ENCODE measurements around the gene RRAS2.
"Not testable (repeated sequence)": the region's sequence is repeated elsewhere in the genome, so short reads cannot be mapped to it uniquely, and the experiment has no call there.

Gene RRAS2

DNA sequence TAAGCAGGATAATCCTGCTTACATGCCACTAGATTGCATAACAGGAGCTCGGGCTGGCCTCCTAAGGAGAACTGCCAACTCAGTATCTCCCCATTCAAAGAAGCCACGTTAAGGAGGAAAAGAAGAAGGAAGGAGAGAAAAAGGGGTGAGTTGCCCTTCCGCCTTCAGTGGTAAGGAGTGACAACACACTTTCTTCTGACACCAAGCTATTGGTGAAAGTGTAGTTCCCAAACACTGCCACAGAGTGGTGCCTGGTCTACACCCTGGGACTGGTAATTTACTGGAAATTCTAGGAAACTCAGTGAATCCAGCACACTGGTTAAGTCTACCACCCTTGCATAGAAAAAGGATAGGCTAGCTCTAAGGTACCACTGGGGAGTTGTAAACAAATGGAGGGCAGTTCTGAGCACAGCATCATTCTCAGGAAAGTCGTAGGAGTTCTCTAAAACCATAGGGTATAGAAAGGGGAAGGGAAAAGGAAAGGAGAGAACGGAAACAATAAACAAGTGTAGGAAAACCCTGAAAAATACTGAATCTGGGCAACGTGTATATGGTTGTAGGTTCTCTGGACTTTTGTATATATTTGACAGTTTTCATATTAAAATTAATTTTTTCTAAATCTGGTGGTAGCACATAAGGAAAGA, 58.2 kb downstream of the RRAS2 start:
- DNase-seq, result peak; percentile 34

- DNase-seq, result no peak
Observed at GRCh38 chr11:14299921-14300320, 59.1 kb downstream of the RRAS2 start.

- DNase-seq, result no peak
Observed at GRCh38 chr11:14290422-14290821, 68.6 kb downstream of the RRAS2 start.

- DNase-seq, result no peak
Observed at GRCh38 chr11:14288189-14288935, 70.6 kb downstream of the RRAS2 start.

DNA sequence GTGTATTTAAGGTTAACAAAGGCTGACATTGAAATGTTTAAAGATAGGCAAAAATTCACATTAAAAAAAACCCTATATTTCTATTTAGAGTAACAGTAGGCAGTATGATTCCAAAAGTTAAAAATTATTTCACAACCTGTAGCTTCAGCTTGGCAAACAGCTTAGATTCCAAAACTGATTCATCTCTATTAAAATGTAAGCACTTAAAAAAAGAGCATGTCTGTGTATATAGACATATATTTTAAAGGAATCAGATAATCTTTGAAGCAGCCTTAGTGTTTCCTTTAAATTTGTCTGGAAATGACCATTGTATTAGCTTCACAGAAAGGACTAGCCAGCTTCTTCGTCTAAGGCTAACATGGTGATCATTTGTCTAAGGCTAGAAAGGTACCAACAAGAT, 80.1 kb downstream of the RRAS2 start:
- DNase-seq, result not testable (repeated sequence)

DNA sequence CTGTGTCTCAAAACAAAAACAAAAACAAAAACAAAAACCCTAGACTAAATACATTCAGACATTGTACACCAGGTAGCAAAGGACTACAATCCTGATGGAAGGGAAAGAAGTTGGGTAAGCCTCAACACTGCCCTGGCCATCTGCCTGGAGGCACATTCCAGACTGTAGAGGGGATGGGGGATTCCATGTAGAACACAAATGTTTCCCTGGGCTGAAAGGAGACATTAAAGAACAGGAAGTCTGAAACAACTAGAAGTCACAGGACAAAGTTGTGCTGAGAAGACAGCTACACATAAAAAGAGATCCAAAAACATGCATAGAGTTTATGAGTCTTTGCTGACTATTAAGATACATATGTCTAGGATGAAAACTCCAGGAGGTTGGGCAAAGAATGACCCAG, 83.9 kb downstream of the RRAS2 start:
- DNase-seq, result no peak

GRCh38 chr11:14273895-14274294, 85.1 kb downstream of the RRAS2 start:
- no peak for DNase-seq

DNA sequence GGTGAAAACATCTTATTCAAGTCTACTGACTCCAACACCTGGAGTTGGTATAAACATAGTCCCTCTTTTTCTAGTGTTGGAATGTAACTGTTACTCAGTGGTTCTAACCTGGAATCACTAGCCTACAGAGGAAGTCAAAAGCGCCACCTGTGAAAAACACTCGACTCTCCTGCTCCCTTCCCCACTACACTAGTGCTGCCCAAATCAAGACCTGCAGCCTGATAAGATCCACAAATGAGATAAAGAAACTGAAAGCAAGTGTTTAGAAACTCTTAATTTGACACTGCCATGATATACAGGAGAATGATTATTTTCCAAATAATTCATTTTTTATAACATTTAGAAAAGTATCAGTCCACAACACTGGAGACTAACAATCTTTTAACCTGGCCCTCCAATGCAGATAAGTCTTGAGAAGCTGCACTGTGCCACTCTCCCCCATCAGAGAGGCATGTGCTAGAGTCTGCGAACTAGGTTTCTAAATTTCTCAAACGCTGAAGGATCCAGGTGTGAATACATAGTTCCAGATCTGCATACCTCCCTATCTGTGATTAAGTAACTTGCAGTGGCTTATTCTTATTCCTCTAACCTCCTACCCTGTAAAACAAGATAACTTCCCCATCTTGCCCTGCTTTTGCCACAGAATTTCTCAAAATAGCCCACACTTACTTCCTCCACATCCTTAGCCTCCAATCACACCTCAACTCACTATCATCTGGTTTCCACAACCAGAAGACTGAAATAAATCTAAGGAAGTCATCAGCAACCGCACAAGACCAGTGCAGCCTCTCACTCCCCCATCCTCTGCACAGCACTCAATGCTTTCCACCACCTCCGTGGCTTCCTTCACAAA, 88.1 kb downstream of the RRAS2 start:
- DNase-seq, result no peak

- no peak for DNase-seq
Observed at GRCh38 chr11:14269692-14270573, 89.0 kb downstream of the RRAS2 start.

- DNase-seq, result no peak
Observed at GRCh38 chr11:14267861-14268635, 90.9 kb downstream of the RRAS2 start.

DNA sequence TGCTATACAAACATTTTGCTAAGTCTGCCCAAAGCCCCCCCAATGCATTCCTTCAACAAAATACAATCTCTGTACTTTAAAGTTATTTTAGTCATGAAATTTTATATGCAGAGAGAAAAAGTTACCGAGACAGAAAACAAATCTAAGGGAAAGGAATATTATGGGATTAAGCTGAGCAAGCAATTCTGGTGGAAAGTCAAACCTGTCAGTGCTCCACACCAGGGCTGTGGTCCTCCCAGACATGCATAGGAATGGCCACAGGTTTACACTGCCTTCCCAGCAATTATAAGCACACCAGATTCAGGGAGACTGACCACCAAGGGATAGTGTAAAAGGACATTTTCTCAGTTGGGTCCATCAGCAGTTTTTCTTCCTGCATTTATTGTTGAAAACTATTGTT, 92.4 kb downstream of the RRAS2 start:
- no peak for DNase-seq

DNA sequence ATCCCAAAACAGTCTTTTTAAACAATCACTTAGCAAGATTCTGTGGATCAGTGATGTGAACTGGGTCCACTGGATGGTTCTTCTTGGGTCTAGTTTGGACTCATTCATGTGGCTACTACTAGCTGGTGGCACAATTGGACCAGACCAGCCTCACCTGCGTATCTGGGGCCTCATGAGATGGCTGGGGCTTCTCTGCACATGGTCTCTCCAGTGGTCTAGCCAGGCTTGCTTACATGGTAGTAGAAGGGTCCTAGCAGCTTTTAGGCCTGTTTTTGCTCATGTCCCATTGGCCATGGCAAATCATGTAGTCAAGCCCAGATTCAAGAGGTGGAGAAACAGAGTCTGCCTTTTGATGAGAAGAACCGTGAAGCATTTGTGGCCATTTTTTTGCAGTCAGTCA, 94.0 kb downstream of the RRAS2 start:
- DNase-seq, result no peak

DNA sequence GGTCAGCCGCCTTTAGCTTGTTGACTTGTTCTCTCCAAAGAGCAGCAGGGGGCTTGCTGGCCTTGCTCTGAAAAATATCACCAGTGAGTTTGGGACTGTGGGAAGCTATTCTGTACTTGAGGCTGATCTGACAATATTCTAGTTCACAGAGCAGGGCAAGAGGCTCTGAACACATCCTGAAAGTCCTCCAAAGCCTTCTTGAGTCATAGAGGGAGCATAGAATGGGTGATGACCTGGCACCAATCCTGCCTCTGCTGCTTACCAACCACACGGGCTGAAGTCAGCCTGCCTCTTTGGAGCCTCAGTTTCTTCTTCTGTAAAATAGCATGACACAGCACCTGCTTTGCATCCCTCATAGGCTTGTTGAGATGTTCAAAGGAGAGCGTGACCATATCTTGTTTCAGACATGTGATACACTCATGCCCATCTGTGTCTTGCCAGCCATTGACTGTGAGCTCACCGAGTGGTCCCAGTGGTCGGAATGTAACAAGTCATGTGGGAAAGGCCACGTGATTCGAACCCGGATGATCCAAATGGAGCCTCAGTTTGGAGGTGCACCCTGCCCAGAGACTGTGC, 96.6 kb downstream of the RRAS2 start:
- no peak for DNase-seq

DNA sequence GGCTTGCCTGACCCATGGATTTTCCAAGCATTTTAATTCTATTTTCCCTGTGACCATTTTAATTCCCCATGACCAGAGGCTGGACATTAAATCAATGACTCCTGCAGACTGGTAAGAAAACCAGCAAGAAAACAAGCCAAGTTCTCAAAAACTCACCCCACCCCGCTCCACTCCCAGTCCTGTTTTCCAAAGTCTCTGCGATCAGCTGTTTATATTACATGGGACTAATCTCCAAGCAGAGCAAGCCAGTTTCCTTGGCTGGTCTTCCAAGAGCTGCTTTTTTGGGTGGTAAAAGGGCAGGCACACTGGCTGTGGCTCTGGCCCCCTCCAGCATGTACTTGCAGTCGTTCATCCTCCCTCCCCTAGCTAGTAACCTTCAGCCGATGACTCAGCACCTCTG, 97.9 kb downstream of the RRAS2 start:
- DNase-seq, result no peak

- no peak for DNase-seq
Observed at GRCh38 chr11:14259878-14260277, 99.1 kb downstream of the RRAS2 start.

DNA sequence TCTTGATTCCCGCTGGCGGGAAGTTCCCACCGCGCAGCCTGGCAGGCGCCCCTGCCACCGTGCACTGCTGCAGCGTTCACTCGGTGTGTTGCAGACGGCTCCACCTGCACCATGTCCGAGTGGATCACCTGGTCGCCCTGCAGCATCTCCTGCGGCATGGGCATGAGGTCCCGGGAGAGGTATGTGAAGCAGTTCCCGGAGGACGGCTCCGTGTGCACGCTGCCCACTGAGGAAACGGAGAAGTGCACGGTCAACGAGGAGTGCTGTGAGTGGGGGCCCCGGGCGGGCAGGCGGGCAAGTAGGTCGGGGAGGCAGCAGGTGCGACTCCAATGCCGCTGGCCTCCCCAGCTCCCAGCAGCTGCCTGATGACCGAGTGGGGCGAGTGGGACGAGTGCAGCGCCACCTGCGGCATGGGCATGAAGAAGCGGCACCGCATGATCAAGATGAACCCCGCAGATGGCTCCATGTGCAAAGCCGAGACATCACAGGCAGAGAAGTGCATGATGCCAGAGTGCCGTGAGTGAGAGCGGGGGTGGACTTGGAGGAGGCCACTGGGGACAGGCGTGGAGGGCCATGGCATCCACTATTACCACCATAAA, 99.7 kb downstream of the RRAS2 start:
- no peak for DNase-seq

- no peak for DNase-seq
Observed at GRCh38 chr11:14258221-14258935, 100.6 kb downstream of the RRAS2 start.

DNA sequence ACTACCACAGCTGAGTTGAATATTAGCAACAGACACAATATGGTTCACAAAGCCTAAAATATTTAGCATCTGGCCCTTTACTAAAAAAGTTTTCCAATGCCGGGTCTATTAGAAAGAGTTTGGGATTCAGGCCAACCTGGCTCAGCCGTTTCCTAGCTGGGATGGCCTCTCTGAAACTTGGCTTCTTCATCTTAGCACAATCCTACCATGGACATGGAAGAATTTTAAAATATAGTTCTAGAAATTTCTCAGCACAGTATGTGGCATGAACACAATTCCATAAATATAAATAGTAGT, 103.8 kb downstream of the RRAS2 start:
- DNase-seq, result no peak

DNA sequence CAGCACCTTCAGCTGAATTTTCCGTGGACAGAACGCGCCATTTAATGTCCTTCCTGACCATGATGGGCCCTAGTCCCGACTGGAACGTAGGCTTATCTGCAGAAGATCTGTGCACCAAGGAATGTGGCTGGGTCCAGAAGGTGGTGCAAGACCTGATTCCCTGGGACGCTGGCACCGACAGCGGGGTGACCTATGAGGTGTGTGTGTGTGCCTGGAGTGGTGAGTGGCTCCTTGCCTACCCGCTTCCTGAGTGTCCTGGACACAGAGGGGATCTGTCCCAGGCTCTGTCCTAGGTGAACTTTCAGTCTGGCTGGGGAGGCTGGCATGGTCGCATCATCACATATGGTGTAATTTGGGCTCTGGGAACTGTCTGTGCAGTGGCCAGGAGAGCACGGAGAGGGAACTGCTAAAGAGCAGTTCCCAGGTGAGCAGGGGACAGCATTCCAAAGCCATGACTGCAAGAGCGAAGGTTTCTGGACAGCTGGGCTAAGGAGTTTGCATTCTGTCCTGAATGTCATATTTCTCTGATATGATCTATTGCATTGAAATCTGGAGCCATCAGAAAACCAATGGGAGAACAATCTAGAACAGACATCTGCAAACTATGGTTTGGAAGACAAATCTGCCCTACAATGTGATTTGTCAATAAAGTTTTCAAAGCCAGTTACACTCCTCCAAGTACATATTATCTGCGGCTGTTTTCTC, 104.3 kb downstream of the RRAS2 start:
- no peak for DNase-seq

- no peak for DNase-seq
Observed at GRCh38 chr11:14253840-14254239, 105.1 kb downstream of the RRAS2 start.
